HFFc6 (cell line): ENCODE data around the gene LDLRAD3. TPM values are rescaled to one million over a fixed set of nuclear protein-coding genes. Genes with fewer than 3 reads are reported as not detected.

Experiments
- DNase-seq: peaks from one replicate; pipeline ENCODE4 v3.0.0-alpha.2; 2018
- H3K27ac Mint-ChIP-seq: 2 replicates; pipeline ENCODE4 v1.8.0; 2020; ENCODE audit warnings: mild to moderate bottlenecking, mixed read lengths
- H3K27me3 Mint-ChIP-seq: 2 replicates; pipeline ENCODE4 v1.8.0; 2021; ENCODE audit warnings: mild to moderate bottlenecking, moderate library complexity, mixed read lengths; ENCODE audit not compliant: insufficient read depth
- H3K36me3 Mint-ChIP-seq: 2 replicates; pipeline ENCODE4 v1.8.0; 2021; ENCODE audit warnings: low read depth, mixed read lengths
- H3K4me1 Mint-ChIP-seq: 2 replicates; pipeline ENCODE4 v1.8.0; 2020; ENCODE audit warnings: low read depth, mixed read lengths
- H3K4me3 Mint-ChIP-seq: 2 replicates; pipeline ENCODE4 v1.8.0; 2020; ENCODE audit warnings: mild to moderate bottlenecking, moderate library complexity, mixed read lengths
- H3K9me3 Mint-ChIP-seq: 2 replicates; pipeline ENCODE4 v1.8.0; 2020; ENCODE audit warnings: mild to moderate bottlenecking, mixed read lengths
- CTCF ChIP-seq: fragments of 200-600 bp; sonication (generic); IDR thresholded peaks from 2 replicates; pipeline ENCODE4 v1.5.0; 2021; ENCODE audit warnings: antibody characterized with exemption, mild to moderate bottlenecking
- total RNA-seq, 6 experiments: library from RNA; stranded (reverse); fragmentation: NEBNext Ultra II Directional; extraction: Animal tissue kit (Norgen Biotek cat#: 25700); gene quantifications; 2 replicates in 1 of 6; 3 replicates in 5 of 6; pipeline ENCODE4 v1.2.3, GENCODE V29; 2021

Gene LDLRAD3
- total RNA-seq, 6 experiments from 2014 or later = 5.2 to 6.5 (median 5.6) TPM

- Mint-ChIP-seq H3K4me3 (no peak overlapping the region), H3K27me3 (no peaks in the 10 kb centered on the region; the same call in 1 of the 2 replicates), H3K4me1 (no peaks in the 10 kb centered on the region), H3K36me3 (no peaks in the 10 kb centered on the region), H3K9me3 (no peaks in the 10 kb centered on the region), H3K27ac (no peak overlapping the region)
- no peak for DNase-seq
- TF ChIP-seq CTCF = no peak
These were observed 269.6 kb downstream of the LDLRAD3 start for GRCh38 chr11:36213393-36213840.

- no peak overlapping the region for H3K27ac Mint-ChIP-seq
- H3K4me1 Mint-ChIP-seq = no peaks in the 10 kb centered on the region
- H3K27me3 Mint-ChIP-seq = no peaks in the 10 kb centered on the region; the same call in 1 of the 2 replicates
- peaks cover 3% of the 10 kb centered on the region for H3K9me3 Mint-ChIP-seq
- no peak for TF ChIP-seq CTCF
- DNase-seq = no peak
- H3K4me3 Mint-ChIP-seq = no peak overlapping the region
- peaks cover 3% of the 10 kb centered on the region; the same call in 1 of the 2 replicates for H3K36me3 Mint-ChIP-seq
These were observed 270.6 kb downstream of the LDLRAD3 start for GRCh38 chr11:36214480-36214879.

GRCh38 chr11:36214976-36215692 lies 271.3 kb downstream of the LDLRAD3 start:
- H3K27me3 Mint-ChIP-seq = no peaks in the 10 kb centered on the region; the same call in 1 of the 2 replicates
- peaks cover 9% of the 10 kb centered on the region; the same call in 1 of the 2 replicates for H3K36me3 Mint-ChIP-seq
- TF ChIP-seq CTCF = no peak
- no peaks in the 10 kb centered on the region for H3K4me1 Mint-ChIP-seq
- H3K4me3 Mint-ChIP-seq = no peak overlapping the region
- DNase-seq = no peak
- H3K27ac Mint-ChIP-seq = no peak overlapping the region
- H3K9me3 Mint-ChIP-seq = peaks cover 10% of the 10 kb centered on the region

GRCh38 chr11:36215693-36216060 lies 271.8 kb downstream of the LDLRAD3 start:
- DNase-seq = no peak
- H3K4me3 Mint-ChIP-seq = no peak overlapping the region
- no peak for TF ChIP-seq CTCF
- peaks cover 15% of the 10 kb centered on the region for H3K9me3 Mint-ChIP-seq
- H3K4me1 Mint-ChIP-seq = no peaks in the 10 kb centered on the region
- no peaks in the 10 kb centered on the region; the same call in 1 of the 2 replicates for H3K27me3 Mint-ChIP-seq
- no peak overlapping the region for H3K27ac Mint-ChIP-seq
- H3K36me3 Mint-ChIP-seq = peaks cover 14% of the 10 kb centered on the region; the same call in 1 of the 2 replicates

- Mint-ChIP-seq H3K4me1 (no peaks in the 10 kb centered on the region), H3K9me3 (peaks cover 16% of the 10 kb centered on the region), H3K27ac (no peak overlapping the region), H3K27me3 (no peaks in the 10 kb centered on the region; the same call in 1 of the 2 replicates), H3K4me3 (no peak overlapping the region), H3K36me3 (peaks cover 14% of the 10 kb centered on the region; the same call in 1 of the 2 replicates)
- no peak for TF ChIP-seq CTCF
- no peak for DNase-seq
These were observed 272.3 kb downstream of the LDLRAD3 start for GRCh38 chr11:36216061-36216615.
